HFFc6 (cell line): ENCODE results near the gene PKN3. TPM values are rescaled to one million over a fixed set of nuclear protein-coding genes. Genes with fewer than 3 reads are reported as not detected.
"Not testable (repeated sequence)": the region's sequence is repeated elsewhere in the genome, so short reads cannot be mapped to it uniquely, and the experiment has no call there.

Experiments
- DNase-seq: peaks from one replicate; pipeline ENCODE4 v3.0.0-alpha.2; 2018
- H3K27ac Mint-ChIP-seq: 2 replicates; pipeline ENCODE4 v1.8.0; 2020; ENCODE audit warnings: mild to moderate bottlenecking, mixed read lengths
- H3K27me3 Mint-ChIP-seq: 2 replicates; pipeline ENCODE4 v1.8.0; 2021; ENCODE audit warnings: mild to moderate bottlenecking, moderate library complexity, mixed read lengths; ENCODE audit not compliant: insufficient read depth
- H3K36me3 Mint-ChIP-seq: 2 replicates; pipeline ENCODE4 v1.8.0; 2021; ENCODE audit warnings: low read depth, mixed read lengths
- H3K4me1 Mint-ChIP-seq: 2 replicates; pipeline ENCODE4 v1.8.0; 2020; ENCODE audit warnings: low read depth, mixed read lengths
- H3K4me3 Mint-ChIP-seq: 2 replicates; pipeline ENCODE4 v1.8.0; 2020; ENCODE audit warnings: mild to moderate bottlenecking, moderate library complexity, mixed read lengths
- H3K9me3 Mint-ChIP-seq: 2 replicates; pipeline ENCODE4 v1.8.0; 2020; ENCODE audit warnings: mild to moderate bottlenecking, mixed read lengths
- total RNA-seq, 6 experiments: library from RNA; stranded (reverse); fragmentation: NEBNext Ultra II Directional; extraction: Animal tissue kit (Norgen Biotek cat#: 25700); gene quantifications; 2 replicates in 1 of 6; 3 replicates in 5 of 6; pipeline ENCODE4 v1.2.3, GENCODE V29; 2021
- TF ChIP-seq, protein P1 (sequence below): fragments of 200-600 bp; sonication (generic); IDR thresholded peaks from 2 replicates; pipeline ENCODE4 v1.5.0; 2021; ENCODE audit warnings: antibody characterized with exemption, mild to moderate bottlenecking

The PKN3 gene
- total RNA-seq, 6 experiments from 2014 or later: 1.9 to 5.6 (median 3.5) TPM

DNA sequence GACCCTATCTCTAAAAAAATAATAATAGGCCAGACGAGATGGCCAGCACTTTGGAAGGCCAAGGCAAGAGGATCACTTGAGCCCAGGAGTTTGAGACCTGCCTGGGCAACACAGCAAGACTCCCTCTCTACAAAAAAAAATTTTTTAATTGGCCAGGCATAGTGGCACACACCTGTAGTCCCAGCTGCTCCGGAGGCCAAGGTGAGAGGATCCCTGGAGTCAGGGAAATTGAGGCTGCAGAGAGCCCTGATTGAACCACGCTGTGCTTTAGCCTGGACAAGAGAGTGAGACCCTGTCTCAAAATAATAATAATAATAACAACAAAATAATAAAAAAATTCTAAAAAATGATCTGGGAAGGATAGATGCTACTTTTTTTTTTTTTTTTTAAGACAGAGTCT, 44.5 kb upstream of the PKN3 start:
- no peak for DNase-seq
- Mint-ChIP-seq H3K4me1 (peaks cover 16% of the 10 kb centered on the region), H3K4me3 (no peak overlapping the region; the same call in 1 of the 2 replicates), H3K36me3 (0 out of 2 replicates have a peak, but pooled peaks cover 4% of the 10 kb centered on the region), H3K27me3 (no peaks in the 10 kb centered on the region; the same call in 1 of the 2 replicates), H3K27ac (peak overlapping the region; percentile 100; the same call in 1 of the 2 replicates), H3K9me3 (no peaks in the 10 kb centered on the region)
- TF ChIP-seq, protein P1, sequence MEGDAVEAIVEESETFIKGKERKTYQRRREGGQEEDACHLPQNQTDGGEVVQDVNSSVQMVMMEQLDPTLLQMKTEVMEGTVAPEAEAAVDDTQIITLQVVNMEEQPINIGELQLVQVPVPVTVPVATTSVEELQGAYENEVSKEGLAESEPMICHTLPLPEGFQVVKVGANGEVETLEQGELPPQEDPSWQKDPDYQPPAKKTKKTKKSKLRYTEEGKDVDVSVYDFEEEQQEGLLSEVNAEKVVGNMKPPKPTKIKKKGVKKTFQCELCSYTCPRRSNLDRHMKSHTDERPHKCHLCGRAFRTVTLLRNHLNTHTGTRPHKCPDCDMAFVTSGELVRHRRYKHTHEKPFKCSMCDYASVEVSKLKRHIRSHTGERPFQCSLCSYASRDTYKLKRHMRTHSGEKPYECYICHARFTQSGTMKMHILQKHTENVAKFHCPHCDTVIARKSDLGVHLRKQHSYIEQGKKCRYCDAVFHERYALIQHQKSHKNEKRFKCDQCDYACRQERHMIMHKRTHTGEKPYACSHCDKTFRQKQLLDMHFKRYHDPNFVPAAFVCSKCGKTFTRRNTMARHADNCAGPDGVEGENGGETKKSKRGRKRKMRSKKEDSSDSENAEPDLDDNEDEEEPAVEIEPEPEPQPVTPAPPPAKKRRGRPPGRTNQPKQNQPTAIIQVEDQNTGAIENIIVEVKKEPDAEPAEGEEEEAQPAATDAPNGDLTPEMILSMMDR: no peak

DNA sequence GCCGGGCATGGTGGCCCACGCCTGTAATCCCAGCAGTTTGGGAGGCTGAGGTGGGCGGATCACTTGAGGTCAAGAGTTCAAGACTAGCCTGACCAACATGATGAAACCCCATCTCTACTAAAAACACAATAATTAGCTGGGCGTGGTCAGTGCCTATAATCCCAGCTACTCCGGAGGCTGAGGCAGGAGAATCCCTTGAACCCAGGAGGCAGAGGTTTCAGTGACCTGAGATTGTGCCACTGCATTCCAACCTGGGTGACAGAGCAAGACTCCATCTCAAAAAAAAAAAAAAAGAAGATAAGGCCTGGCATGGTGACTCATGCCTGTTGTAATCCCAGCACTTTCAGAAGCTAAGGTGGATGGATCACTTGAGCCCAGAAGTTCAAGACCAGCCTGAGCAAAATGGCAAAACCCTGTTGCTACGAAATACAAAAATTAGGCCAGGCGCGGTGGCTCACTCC, 35.8 kb upstream of the PKN3 start:
- not testable (repeated sequence) for H3K4me3 Mint-ChIP-seq, H3K4me1 Mint-ChIP-seq, H3K36me3 Mint-ChIP-seq, H3K9me3 Mint-ChIP-seq, H3K27me3 Mint-ChIP-seq
- DNase-seq: peak; percentile 28
- H3K27ac Mint-ChIP-seq: peak overlapping the region; percentile 58; the same call in 1 of the 2 replicates

DNA sequence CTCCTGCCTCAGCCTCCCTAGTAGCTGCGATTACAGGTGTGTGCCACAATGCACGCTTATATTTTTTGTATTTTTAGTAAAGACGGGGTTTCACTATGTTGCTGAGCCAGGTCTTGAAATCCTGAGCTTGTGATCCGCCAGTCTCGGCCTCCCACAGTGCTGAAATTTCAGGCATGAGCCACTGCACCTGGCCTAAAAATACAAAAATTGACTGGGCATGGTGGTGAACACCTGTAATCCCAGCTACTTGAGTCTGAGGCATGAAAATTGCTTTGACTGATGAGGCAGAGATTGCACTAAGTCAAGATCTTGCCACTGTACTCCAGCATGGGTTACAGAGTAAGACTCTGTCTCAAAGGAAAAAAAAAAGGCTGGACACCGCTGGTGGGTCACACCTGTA, 32.5 kb upstream of the PKN3 start:
- no peaks in the 10 kb centered on the region; the same call in 1 of the 2 replicates for H3K27me3 Mint-ChIP-seq
- TF ChIP-seq, protein P1: no peak
- no peak for DNase-seq
- no peaks in the 10 kb centered on the region for H3K9me3 Mint-ChIP-seq
- H3K27ac Mint-ChIP-seq: no peak overlapping the region
- H3K4me3 Mint-ChIP-seq: no peak overlapping the region
- H3K4me1 Mint-ChIP-seq: peaks cover 7% of the 10 kb centered on the region; the same call in 1 of the 2 replicates
- H3K36me3 Mint-ChIP-seq: no peaks in the 10 kb centered on the region

DNA sequence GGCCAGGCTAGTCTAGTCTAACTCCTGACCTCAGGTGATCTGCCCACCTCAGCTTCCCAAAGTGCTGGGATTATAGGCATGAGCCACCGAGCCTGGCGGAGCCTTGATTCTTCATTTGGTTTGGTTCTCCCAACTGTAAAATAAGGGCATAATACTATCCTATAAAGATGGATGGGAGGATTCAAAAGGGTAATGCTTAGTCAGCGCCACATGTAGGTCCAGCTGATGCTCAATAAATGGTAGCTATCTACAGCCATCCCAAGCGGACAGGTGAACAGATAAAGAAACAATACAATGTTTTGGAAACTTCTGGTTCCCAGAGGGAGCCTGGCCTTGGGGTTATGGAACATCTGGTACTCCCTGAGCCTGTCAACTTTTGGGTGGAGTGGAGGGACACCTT, 26.9 kb upstream of the PKN3 start:
- Mint-ChIP-seq H3K4me3 (no peak overlapping the region), H3K9me3 (no peaks in the 10 kb centered on the region), H3K27me3 (no peaks in the 10 kb centered on the region; the same call in none of the 2 replicates), H3K4me1 (no peaks in the 10 kb centered on the region), H3K36me3 (no peaks in the 10 kb centered on the region), H3K27ac (no peak overlapping the region)
- DNase-seq: no peak
- TF ChIP-seq, protein P1: no peak

DNA sequence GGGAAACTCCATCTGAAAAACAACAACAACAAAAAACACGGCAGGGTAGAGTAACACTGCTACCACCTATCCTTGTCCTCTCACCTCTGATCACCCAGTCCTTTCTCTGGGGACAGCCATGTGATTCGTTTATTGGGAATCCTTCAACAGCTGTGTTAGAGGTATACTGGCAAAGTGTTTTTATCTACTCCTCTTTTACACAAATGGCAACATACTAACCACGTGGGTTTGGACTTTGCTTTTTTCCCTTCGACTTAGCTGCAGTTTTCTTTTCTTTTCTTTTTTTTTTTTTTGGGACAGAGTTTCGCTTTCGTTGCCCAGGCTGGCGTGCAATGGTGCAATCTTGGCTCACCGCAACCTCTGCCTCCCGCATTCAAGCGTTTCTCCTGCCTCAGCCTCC, 24.5 kb upstream of the PKN3 start:
- no peak for DNase-seq
- H3K4me1 Mint-ChIP-seq: no peaks in the 10 kb centered on the region; the same call in 1 of the 2 replicates

More for the DNA sequence above, 24.5 kb upstream of the PKN3 start:
- no peak overlapping the region for H3K27ac Mint-ChIP-seq
- H3K36me3 Mint-ChIP-seq: peaks cover 4% of the 10 kb centered on the region; the same call in 1 of the 2 replicates
- peaks cover 2% of the 10 kb centered on the region for H3K27me3 Mint-ChIP-seq
- H3K9me3 Mint-ChIP-seq: no peaks in the 10 kb centered on the region
- TF ChIP-seq, protein P1: no peak
- H3K4me3 Mint-ChIP-seq: no peak overlapping the region
